Skeletal muscle satellite cell (primary cell): ENCODE data around the gene TNKS2. TPM values are rescaled to one million over a fixed set of nuclear protein-coding genes. Genes with fewer than 3 reads are reported as not detected.
A peak's percentile ranks its signal among the peaks of the same experiment; 100 is the strongest.

Experiments used
- H3K27me3 ChIP-seq: 2 replicates; pipeline ENCODE4 v1.7.0; 2013; ENCODE audit warnings: low read length; ENCODE audit not compliant: control insufficient read depth, insufficient read depth
- H3K36me3 ChIP-seq: 2 replicates; pipeline ENCODE4 v1.7.0; 2013; ENCODE audit warnings: mild to moderate bottlenecking, control low read depth, low read length; ENCODE audit not compliant: insufficient read depth
- H3K4me1 ChIP-seq: 2 replicates; pipeline ENCODE4 v1.7.0; 2013; ENCODE audit warnings: low read length; ENCODE audit not compliant: control insufficient read depth, insufficient read depth
- H3K4me2 ChIP-seq: 2 replicates; pipeline ENCODE4 v1.7.0; 2013; ENCODE audit warnings: mild to moderate bottlenecking, low read length
- H3K4me3 ChIP-seq: 2 replicates; pipeline ENCODE4 v1.7.0; 2013; ENCODE audit warnings: low read length
- H3K9ac ChIP-seq: 2 replicates; pipeline ENCODE4 v1.7.0; 2013; ENCODE audit warnings: mild to moderate bottlenecking, low read depth, low read length, moderate library complexity
- H3K9me3 ChIP-seq: replicated peaks from 2 replicates; pipeline ENCODE4 v1.7.0; 2013; ENCODE audit warnings: mild to moderate bottlenecking, control low read depth, low read length
- small RNA-seq: library from RNA; depleted of rRNA; stranded (forward); fragments of <200 nt; gene quantifications from one replicate; pipeline ENCODE3, GENCODE V24; 2012

Gene TNKS2

GRCh38 chr10:91896212-91896756 is 98.1 kb downstream of the TNKS2 start:
- Histone ChIP-seq H3K36me3 (no peaks in the 10 kb centered on the region), H3K9me3 (no peaks in the 10 kb centered on the region), H3K27me3 (no peaks in the 10 kb centered on the region), H3K4me2 (no peak overlapping the region), H3K9ac (no peak overlapping the region), H3K4me3 (no peak overlapping the region), H3K4me1 (peaks cover 10% of the 10 kb centered on the region)

GRCh38 chr10:91897421-91897820 is 99.2 kb downstream of the TNKS2 start:
- Histone ChIP-seq H3K27me3 (no peaks in the 10 kb centered on the region), H3K4me2 (no peak overlapping the region), H3K9me3 (no peaks in the 10 kb centered on the region), H3K9ac (no peak overlapping the region), H3K36me3 (no peaks in the 10 kb centered on the region), H3K4me3 (no peak overlapping the region), H3K4me1 (peaks cover 14% of the 10 kb centered on the region)

- no peaks in the 10 kb centered on the region for H3K36me3 ChIP-seq
- H3K4me1 ChIP-seq: peaks cover 21% of the 10 kb centered on the region
- no peak overlapping the region for H3K4me3 ChIP-seq
- no peaks in the 10 kb centered on the region for H3K27me3 ChIP-seq
- no peak overlapping the region for H3K9ac ChIP-seq
- H3K4me2 ChIP-seq: peak overlapping the region; percentile 38
- H3K9me3 ChIP-seq: no peaks in the 10 kb centered on the region
These were observed 103.8 kb downstream of the TNKS2 start for GRCh38 chr10:91901784-91902677.

- Histone ChIP-seq H3K4me3 (no peak overlapping the region), H3K9me3 (no peaks in the 10 kb centered on the region), H3K27me3 (no peaks in the 10 kb centered on the region), H3K4me2 (no peak overlapping the region), H3K4me1 (peaks cover 16% of the 10 kb centered on the region), H3K36me3 (no peaks in the 10 kb centered on the region), H3K9ac (no peak overlapping the region)
These were observed 108.9 kb downstream of the TNKS2 start for GRCh38 chr10:91907033-91907594.

- peaks cover 10% of the 10 kb centered on the region for H3K4me1 ChIP-seq
- peak overlapping the region; percentile 70 for H3K9ac ChIP-seq
- no peaks in the 10 kb centered on the region for H3K27me3 ChIP-seq
- peak overlapping the region; percentile 93 for H3K4me2 ChIP-seq
- peak overlapping the region; percentile 93 for H3K4me3 ChIP-seq
- no peaks in the 10 kb centered on the region for H3K9me3 ChIP-seq
- H3K36me3 ChIP-seq: no peaks in the 10 kb centered on the region
These were observed 109.7 kb downstream of the TNKS2 start for GRCh38 chr10:91907914-91908336.

GRCh38 chr10:91908337-91909116 is 110.3 kb downstream of the TNKS2 start:
- H3K36me3 ChIP-seq: no peaks in the 10 kb centered on the region
- H3K9me3 ChIP-seq: no peaks in the 10 kb centered on the region
- peak overlapping the region; percentile 93 for H3K4me2 ChIP-seq
- peak overlapping the region; percentile 70 for H3K9ac ChIP-seq
- H3K27me3 ChIP-seq: no peaks in the 10 kb centered on the region
- H3K4me3 ChIP-seq: peak overlapping the region; percentile 93
- H3K4me1 ChIP-seq: peaks cover 10% of the 10 kb centered on the region

- Histone ChIP-seq H3K4me1 (peaks cover 10% of the 10 kb centered on the region), H3K27me3 (no peaks in the 10 kb centered on the region), H3K9me3 (no peaks in the 10 kb centered on the region), H3K36me3 (no peaks in the 10 kb centered on the region), H3K9ac (peak within 1 kb of the TSS; percentile 70), H3K4me2 (peak within 1 kb of the TSS; percentile 93), H3K4me3 (peak within 1 kb of the TSS; percentile 93)
These were observed 111.0 kb downstream of the TNKS2 start, which contains the start of gene FGFBP3 for GRCh38 chr10:91909117-91909677. Gene FGFBP3, minus strand, starts transcription at chr10:91909486. Its CDS starts 517 bp downstream, at chr10:91908969.

GRCh38 chr10:91910467-91910866 is 112.2 kb downstream of the TNKS2 start:
- Histone ChIP-seq H3K36me3 (no peaks in the 10 kb centered on the region), H3K4me2 (no peak overlapping the region), H3K9ac (no peak overlapping the region), H3K27me3 (peaks cover 4% of the 10 kb centered on the region), H3K4me1 (peaks cover 5% of the 10 kb centered on the region), H3K4me3 (no peak overlapping the region), H3K9me3 (no peaks in the 10 kb centered on the region)

Small RNAs within 50 kb of the gene (small RNA-seq; reads per million reads assigned to genes)
- gene AL359198.2 (not detected), gene SRP9P1 (not detected)
